Smooth muscle cell (in vitro differentiated cells): ENCODE data around the gene ANKH. TPM values are rescaled to one million over a fixed set of nuclear protein-coding genes. Genes with fewer than 3 reads are reported as not detected.

Experiments used
- DNase-seq: peaks from one replicate; lab custom pipeline; 2025; ENCODE audit not compliant: unreplicated experiment; lab: John Stamatoyannopoulos, UW
- H2AFZ ChIP-seq: fragments of 200-600 bp; sonication (generic); 2 replicates; pipeline ENCODE4 v1.6.0; 2016; ENCODE audit warnings: antibody characterized with exemption, low read depth, mild to moderate bottlenecking
- H3F3A ChIP-seq: fragments of 200-600 bp; sonication (generic); 2 replicates; pipeline ENCODE4 v1.6.0; 2017; ENCODE audit warnings: antibody characterized with exemption, low read depth
- H3K27ac ChIP-seq: fragments of 200-600 bp; sonication (generic); 2 replicates; pipeline ENCODE4 v1.5.1; 2016; ENCODE audit warnings: low read depth, mild to moderate bottlenecking
- H3K27me3 ChIP-seq: fragments of 200-600 bp; sonication (generic); 2 replicates; pipeline ENCODE4 v1.6.1; 2016; ENCODE audit warnings: low read depth, mild to moderate bottlenecking
- H3K36me3 ChIP-seq: fragments of 200-600 bp; sonication (generic); 2 replicates; pipeline ENCODE4 v1.5.1; 2016; ENCODE audit warnings: low read depth
- H3K4me1 ChIP-seq: fragments of 200-600 bp; sonication (generic); 2 replicates; pipeline ENCODE4 v1.5.1; 2016; ENCODE audit warnings: low read depth
- H3K4me2 ChIP-seq: fragments of 200-600 bp; sonication (generic); 2 replicates; pipeline ENCODE4 v1.6.0; 2016; ENCODE audit warnings: mild to moderate bottlenecking
- H3K4me3 ChIP-seq: fragments of 200-600 bp; sonication (generic); 2 replicates; pipeline ENCODE4 v1.5.1; 2016; ENCODE audit warnings: mild to moderate bottlenecking
- H3K79me2 ChIP-seq: fragments of 200-600 bp; sonication (generic); 2 replicates; pipeline ENCODE4 v1.6.0; 2016; ENCODE audit warnings: low read depth, mild to moderate bottlenecking
- H3K9ac ChIP-seq: fragments of 200-600 bp; sonication (generic); 2 replicates; pipeline ENCODE4 v1.6.0; 2016; ENCODE audit warnings: low read depth
- H3K9me3 ChIP-seq: fragments of 200-600 bp; sonication (generic); replicated peaks from 2 replicates; pipeline ENCODE4 v1.5.1; 2016; ENCODE audit warnings: low read depth
- H4K20me1 ChIP-seq: fragments of 200-600 bp; sonication (generic); 2 replicates; pipeline ENCODE4 v1.6.0; 2016; ENCODE audit warnings: low read depth
- CTCF ChIP-seq: fragments of 200-600 bp; sonication (generic); IDR thresholded peaks from 2 replicates; pipeline ENCODE4 v1.5.1; 2017; ENCODE audit warnings: borderline replicate concordance, mild to moderate bottlenecking, antibody characterized with exemption; ENCODE audit not compliant: insufficient read depth, poor library complexity, severe bottlenecking
- WGBS: methylation state at CpG from one replicate; pipeline ENCODE4 v1.1.7; 2016; ENCODE audit warnings: low lambda C conversion rate; 5-methylcytosine and 5-hydroxymethylcytosine counted together
- polyA plus RNA-seq: library from polyadenylated mRNA; unstranded; fragments of >200 nt; fragmentation: Nextera tagmentation; extraction: Ambion mirVana; gene quantifications from 2 replicates; pipeline ENCODE4 v1.2.1, GENCODE V29; 2016
- total RNA-seq: library from RNA; depleted of rRNA; stranded (reverse); fragments of >200 nt; gene quantifications from 2 replicates; pipeline ENCODE4 v1.2.3, GENCODE V29; 2014

ANKH gene
- total and polyA plus RNA-seq, 2 experiments from 2014 or later, result 48.0 to 56.6 TPM

GRCh38 chr5:14698495-14698894, 173.1 kb downstream of the ANKH start:
- no peak overlapping the region for H3K27ac ChIP-seq
- no peak overlapping the region for H2AFZ ChIP-seq
- no peaks in the 10 kb centered on the region for H3K27me3 ChIP-seq
- H3K4me3 ChIP-seq, result no peak overlapping the region
- H3K36me3 ChIP-seq, result peaks cover 9% of the 10 kb centered on the region
- H3K9ac ChIP-seq, result no peak overlapping the region
- DNase-seq, result no peak
- no peaks in the 10 kb centered on the region for H3F3A ChIP-seq
- no peak for TF ChIP-seq CTCF
- peaks cover 10% of the 10 kb centered on the region for H4K20me1 ChIP-seq
- WGBS, result 97% methylated on average over 1 of the region's 1 CpG
- no peaks in the 10 kb centered on the region for H3K4me1 ChIP-seq
- H3K9me3 ChIP-seq, result no peaks in the 10 kb centered on the region
- H3K79me2 ChIP-seq, result peaks cover 4% of the 10 kb centered on the region
- no peak overlapping the region for H3K4me2 ChIP-seq

- peaks cover 10% of the 10 kb centered on the region for H4K20me1 ChIP-seq
- 96% methylated on average over 3 of the region's 3 CpGs for WGBS
- no peak overlapping the region for H3K4me2 ChIP-seq
- no peaks in the 10 kb centered on the region for H3F3A ChIP-seq
- H3K9me3 ChIP-seq, result no peaks in the 10 kb centered on the region
- H3K4me3 ChIP-seq, result no peak overlapping the region
- no peak for TF ChIP-seq CTCF
- no peak overlapping the region for H3K27ac ChIP-seq
- DNase-seq, result no peak
- no peaks in the 10 kb centered on the region for H3K27me3 ChIP-seq
- no peaks in the 10 kb centered on the region for H3K4me1 ChIP-seq
- H3K79me2 ChIP-seq, result peaks cover 4% of the 10 kb centered on the region
- H3K9ac ChIP-seq, result no peak overlapping the region
- no peak overlapping the region for H2AFZ ChIP-seq
- peaks cover 9% of the 10 kb centered on the region for H3K36me3 ChIP-seq
Measured at GRCh38 chr5:14696851-14697250, 174.7 kb downstream of the ANKH start.

GRCh38 chr5:14696057-14696456, 175.5 kb downstream of the ANKH start:
- TF ChIP-seq CTCF, result no peak
- H3K4me1 ChIP-seq, result no peaks in the 10 kb centered on the region
- no peak overlapping the region for H2AFZ ChIP-seq
- H3K79me2 ChIP-seq, result peaks cover 4% of the 10 kb centered on the region
- H3K9ac ChIP-seq, result no peak overlapping the region
- peaks cover 11% of the 10 kb centered on the region for H3K36me3 ChIP-seq
- H3K27me3 ChIP-seq, result no peaks in the 10 kb centered on the region
- H3K27ac ChIP-seq, result no peak overlapping the region
- H3K4me2 ChIP-seq, result no peak overlapping the region
- no peak overlapping the region for H3K4me3 ChIP-seq
- H3K9me3 ChIP-seq, result no peaks in the 10 kb centered on the region
- H3F3A ChIP-seq, result no peaks in the 10 kb centered on the region
- DNase-seq, result no peak
- H4K20me1 ChIP-seq, result peaks cover 10% of the 10 kb centered on the region
- 21% methylated on average over 1 of the region's 1 CpG for WGBS

- WGBS, result 95% methylated on average over 2 of the region's 2 CpGs
Measured at GRCh38 chr5:14695152-14695551, 176.4 kb downstream of the ANKH start.

More at GRCh38 chr5:14695152-14695551, 176.4 kb downstream of the ANKH start:
- Histone ChIP-seq H3K4me2 (no peak overlapping the region), H3K4me3 (no peak overlapping the region), H3K4me1 (no peaks in the 10 kb centered on the region), H2AFZ (no peak overlapping the region), H4K20me1 (peaks cover 10% of the 10 kb centered on the region), H3K9me3 (no peaks in the 10 kb centered on the region), H3K79me2 (peaks cover 4% of the 10 kb centered on the region), H3F3A (no peaks in the 10 kb centered on the region), H3K27me3 (no peaks in the 10 kb centered on the region), H3K36me3 (peaks cover 19% of the 10 kb centered on the region), H3K9ac (no peak overlapping the region), H3K27ac (no peak overlapping the region)
- DNase-seq, result no peak
- TF ChIP-seq CTCF, result no peak
